Measurements from ENCODE around the gene UBXN11. TPM values are rescaled to one million over a fixed set of nuclear protein-coding genes. Genes with fewer than 3 reads are reported as not detected.
A peak's percentile ranks its signal among the peaks of the same experiment; 100 is the strongest.
"Not testable (repeated sequence)": the region's sequence is repeated elsewhere in the genome, so short reads cannot be mapped to it uniquely, and the experiment has no call there.

UBXN11 gene
- total RNA-seq, 4 donors from 2014 or later, result 4.9 to 17.9 (median 12.0) TPM

- DNase-seq, result peak; percentile 96
- intact Hi-C loops (cut with DNase I; ENCODE audit: low total_unique reads) (no loop called here), in situ Hi-C loops (cut with MboI; ENCODE audit: low pct_ligation_motif_present in 1 of 4, low pct_unique_long_range_greater_than_20kb in 1 of 4, low sequenced_read_pairs in 3 of 4) (no loop called here)
- Histone ChIP-seq H3K4me1 (peaks cover 0 to 21% (median 11%) of the 10 kb centered on the region in 4 donors), H3K27ac (peak overlapping the region in 3 of 4 donors; percentile 28 to 70 (median 51)), H3K9me3 (no peaks in the 10 kb centered on the region), H3K27me3 (peaks cover 41% of the 10 kb centered on the region), H3K4me3 (peak overlapping the region; percentile 22 to 57 (median 34)), H3K36me3 (no peaks in the 10 kb centered on the region)
- 12% methylated on average over 48 of the region's 52 CpGs; no CpG with 5 or more reads in 1 of the 2 donors for WGBS, 2 donors (ENCODE audit: low coverage in 1 of 2)
- no peak for TF ChIP-seq POLR2A (IDR thresholded peaks at IDR 0.05)
- peak; percentile 18 for TF ChIP-seq EP300 (IDR thresholded peaks at IDR 0.05; ENCODE audit: low read depth)
- peak in 1 of 3 donors; percentile 29 for TF ChIP-seq POLR2AphosphoS5 (IDR thresholded peaks at IDR 0.05)
Observed at GRCh38 chr1:26336477-26337205, 30.2 kb upstream of the UBXN11 start.

- Histone ChIP-seq H3K9me3 (no peaks in the 10 kb centered on the region), H3K36me3 (no peaks in the 10 kb centered on the region), H3K4me1 (peaks cover 0 to 21% (median 11%) of the 10 kb centered on the region in 4 donors), H3K4me3 (peak overlapping the region; percentile 22 to 57 (median 34)), H3K27ac (peak overlapping the region in 1 of 4 donors; percentile 70), H3K27me3 (peaks cover 48% of the 10 kb centered on the region)
- in situ Hi-C loops (cut with MboI; ENCODE audit: low pct_ligation_motif_present in 1 of 4, low pct_unique_long_range_greater_than_20kb in 1 of 4, low sequenced_read_pairs in 3 of 4), result no loop called here
- intact Hi-C loops (cut with DNase I; ENCODE audit: low total_unique reads), result no loop called here
- 2 to 10% methylated on average over 13 to 41 of the region's 41 CpGs for WGBS, 2 donors (ENCODE audit: low coverage in 1 of 2)
- DNase-seq, result no peak
- TF ChIP-seq EP300 (IDR thresholded peaks at IDR 0.05; ENCODE audit: low read depth), result no peak
- no peak for TF ChIP-seq POLR2AphosphoS5 (IDR thresholded peaks at IDR 0.05)
- TF ChIP-seq POLR2A (IDR thresholded peaks at IDR 0.05), result no peak
- no peak for TF ChIP-seq CTCF (IDR thresholded peaks at IDR 0.05)
Observed at GRCh38 chr1:26335774-26336476, 29.5 kb upstream of the UBXN11 start.

GRCh38 chr1:26333312-26333711 is 26.9 kb upstream of the UBXN11 start:
- WGBS, 2 donors (ENCODE audit: low coverage in 1 of 2), result 95% methylated on average over 8 of the region's 8 CpGs; no CpG with 5 or more reads in 1 of the 2 donors
- in situ Hi-C loops (cut with MboI; ENCODE audit: low pct_ligation_motif_present in 1 of 4, low pct_unique_long_range_greater_than_20kb in 1 of 4, low sequenced_read_pairs in 3 of 4); intact Hi-C loops (cut with DNase I; ENCODE audit: low total_unique reads); H3K27ac ChIP-seq; H3K4me3 ChIP-seq; H3K36me3 ChIP-seq; H3K9me3 ChIP-seq; DNase-seq: not testable (repeated sequence)
- peaks cover 0 to 21% (median 11%) of the 10 kb centered on the region in 4 donors for H3K4me1 ChIP-seq
- peaks cover 53% of the 10 kb centered on the region for H3K27me3 ChIP-seq

- in situ Hi-C loops (cut with MboI; ENCODE audit: low pct_ligation_motif_present in 1 of 4, low pct_unique_long_range_greater_than_20kb in 1 of 4, low sequenced_read_pairs in 3 of 4), result no loop called here
- intact Hi-C loops (cut with DNase I; ENCODE audit: low total_unique reads), result no loop called here
- Histone ChIP-seq H3K9me3 (no peaks in the 10 kb centered on the region), H3K27me3 (peaks cover 40% of the 10 kb centered on the region), H3K27ac (no peak overlapping the region), H3K4me1 (peaks cover 0 to 3% (median 0%) of the 10 kb centered on the region in 4 donors), H3K4me3 (no peak overlapping the region), H3K36me3 (no peaks in the 10 kb centered on the region)
- TF ChIP-seq CTCF (IDR thresholded peaks at IDR 0.05) (no peak), POLR2A (IDR thresholded peaks at IDR 0.05) (no peak), POLR2AphosphoS5 (IDR thresholded peaks at IDR 0.05) (no peak), EP300 (IDR thresholded peaks at IDR 0.05; ENCODE audit: low read depth) (no peak)
- WGBS, 2 donors (ENCODE audit: low coverage in 1 of 2), result 77 to 84% methylated on average over 2 to 5 of the region's 5 CpGs
- no peak for DNase-seq
Observed at GRCh38 chr1:26330276-26330675, 23.8 kb upstream of the UBXN11 start.

GRCh38 chr1:26329380-26329779 is 22.9 kb upstream of the UBXN11 start:
- H3K27me3 ChIP-seq, result peaks cover 31% of the 10 kb centered on the region
- H3K4me3 ChIP-seq; H3K36me3 ChIP-seq; intact Hi-C loops (cut with DNase I; ENCODE audit: low total_unique reads); H3K27ac ChIP-seq; H3K9me3 ChIP-seq; DNase-seq; H3K4me1 ChIP-seq: not testable (repeated sequence)
- 43 to 100% methylated on average over 1 to 4 of the region's 4 CpGs for WGBS, 2 donors (ENCODE audit: low coverage in 1 of 2)
- in situ Hi-C loops (cut with MboI; ENCODE audit: low pct_ligation_motif_present in 1 of 4, low pct_unique_long_range_greater_than_20kb in 1 of 4, low sequenced_read_pairs in 3 of 4), result loop anchor here in 3 of 4 donors (5.0 to 10.0 kb wide), 2 partner anchors 55 to 57 kb away; no protein-coding TSS in a partner anchor
